NOMO-1 treated with dmso at 0.1 percent for 144 hours (cell line): Measurements from ENCODE around the gene XYLT1.
"Not testable (repeated sequence)": the region's sequence is repeated elsewhere in the genome, so short reads cannot be mapped to it uniquely, and the experiment has no call there.

Experiments
- DNase-seq: peaks from one replicate; lab custom pipeline; 2025; ENCODE audit not compliant: unreplicated experiment; lab: John Stamatoyannopoulos, UW

XYLT1 gene

DNA sequence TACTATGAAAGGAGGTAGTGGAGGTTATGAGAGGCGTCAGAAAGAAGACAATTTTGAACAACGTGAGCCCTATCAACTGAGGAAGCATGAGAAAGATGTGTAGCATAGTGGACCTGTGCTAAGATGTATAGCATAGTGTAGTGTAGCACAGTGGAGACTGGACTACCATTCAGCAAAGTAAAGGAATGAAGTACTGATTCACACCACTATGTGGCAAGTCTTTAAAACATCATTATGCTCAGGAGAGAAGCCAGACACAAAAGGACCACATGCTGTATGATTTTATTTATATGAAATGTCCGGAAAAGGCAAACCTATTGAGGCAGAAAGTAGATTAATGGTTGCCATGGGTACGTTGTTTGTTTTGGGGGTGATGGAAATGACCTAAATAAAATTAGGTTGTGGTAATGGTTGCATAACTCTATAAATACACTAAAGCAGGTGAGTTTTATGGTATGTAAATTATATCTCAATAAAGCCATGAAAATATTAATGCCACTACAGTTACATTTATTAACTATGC lies 20.4 kb upstream of the XYLT1 start:
- no peak for DNase-seq

- DNase-seq, result no peak
These were observed 17.7 kb upstream of the XYLT1 start for GRCh38 chr16:17488506-17488905.

DNA sequence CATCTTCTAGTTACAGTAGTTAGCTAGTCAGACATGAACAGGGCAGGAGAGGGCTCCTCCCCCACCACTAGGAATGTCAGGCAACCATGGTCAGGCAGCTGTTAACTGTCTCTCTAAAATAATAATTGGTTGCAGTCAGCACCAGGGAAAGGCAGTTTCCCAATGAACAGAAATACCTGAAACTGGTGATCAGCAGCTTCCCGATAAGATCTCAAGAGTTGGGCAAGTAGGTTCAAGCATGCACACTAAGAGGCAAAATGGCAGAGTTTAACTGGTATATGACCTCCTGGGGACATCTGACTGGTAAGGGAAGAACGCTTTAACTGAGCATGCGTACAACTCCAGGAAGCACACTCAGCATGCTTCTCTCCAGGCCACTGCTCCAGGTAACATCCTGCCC lies 12.6 kb upstream of the XYLT1 start:
- no peak for DNase-seq

DNA sequence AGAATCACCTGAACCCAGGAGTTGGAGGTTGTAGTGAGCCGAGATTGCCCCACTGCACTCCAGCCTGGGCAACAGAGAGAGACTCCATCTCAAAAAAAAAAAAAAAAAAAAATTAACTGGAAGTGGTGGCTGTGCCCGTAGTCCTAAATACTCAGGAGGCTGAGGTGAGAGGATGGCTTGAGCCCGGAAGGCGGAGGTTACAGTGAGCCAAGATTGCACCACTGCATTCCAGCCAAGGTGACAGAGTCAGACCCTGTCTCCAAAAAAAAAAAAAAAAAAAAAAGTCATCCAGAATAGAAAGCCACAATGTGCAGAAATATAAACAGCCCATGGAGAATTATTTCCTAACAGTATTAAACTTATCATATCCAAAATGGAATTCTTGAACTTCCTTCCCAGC lies 11.6 kb upstream of the XYLT1 start:
- DNase-seq, result not testable (repeated sequence)

DNA sequence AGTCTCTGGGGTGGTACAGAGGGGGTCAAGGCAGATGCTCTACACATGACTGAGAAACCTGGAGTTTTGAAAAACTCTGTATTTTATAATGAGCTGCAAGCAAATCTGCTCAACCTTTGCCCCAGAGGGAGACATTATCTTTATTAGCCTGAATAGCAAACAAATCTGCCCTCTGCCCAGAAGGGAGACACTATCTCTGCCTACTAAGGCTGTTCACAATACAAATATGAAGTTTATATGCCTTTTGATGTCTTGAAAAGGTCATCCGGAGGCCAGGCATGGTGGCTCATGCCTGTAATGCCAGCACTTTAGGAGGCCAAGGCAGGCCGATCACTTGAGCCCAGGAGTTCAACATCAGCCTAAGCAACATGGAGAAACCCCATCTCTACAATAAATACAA lies 11.0 kb upstream of the XYLT1 start:
- no peak for DNase-seq

DNA sequence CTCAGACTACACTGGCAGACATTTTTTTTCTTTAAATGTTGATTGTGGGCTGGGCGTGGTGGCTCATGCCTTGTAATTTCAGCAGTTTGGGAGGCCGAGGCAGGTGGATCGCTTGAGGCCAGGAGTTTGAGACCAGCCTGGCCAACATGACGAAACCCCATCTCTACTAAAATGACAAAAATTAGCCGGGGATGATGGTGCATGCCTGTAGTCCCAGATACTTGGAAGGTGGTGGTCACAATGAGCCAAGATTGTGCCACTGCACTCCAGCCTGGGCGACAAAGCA lies 6.4 kb upstream of the XYLT1 start:
- not testable (repeated sequence) for DNase-seq

DNA sequence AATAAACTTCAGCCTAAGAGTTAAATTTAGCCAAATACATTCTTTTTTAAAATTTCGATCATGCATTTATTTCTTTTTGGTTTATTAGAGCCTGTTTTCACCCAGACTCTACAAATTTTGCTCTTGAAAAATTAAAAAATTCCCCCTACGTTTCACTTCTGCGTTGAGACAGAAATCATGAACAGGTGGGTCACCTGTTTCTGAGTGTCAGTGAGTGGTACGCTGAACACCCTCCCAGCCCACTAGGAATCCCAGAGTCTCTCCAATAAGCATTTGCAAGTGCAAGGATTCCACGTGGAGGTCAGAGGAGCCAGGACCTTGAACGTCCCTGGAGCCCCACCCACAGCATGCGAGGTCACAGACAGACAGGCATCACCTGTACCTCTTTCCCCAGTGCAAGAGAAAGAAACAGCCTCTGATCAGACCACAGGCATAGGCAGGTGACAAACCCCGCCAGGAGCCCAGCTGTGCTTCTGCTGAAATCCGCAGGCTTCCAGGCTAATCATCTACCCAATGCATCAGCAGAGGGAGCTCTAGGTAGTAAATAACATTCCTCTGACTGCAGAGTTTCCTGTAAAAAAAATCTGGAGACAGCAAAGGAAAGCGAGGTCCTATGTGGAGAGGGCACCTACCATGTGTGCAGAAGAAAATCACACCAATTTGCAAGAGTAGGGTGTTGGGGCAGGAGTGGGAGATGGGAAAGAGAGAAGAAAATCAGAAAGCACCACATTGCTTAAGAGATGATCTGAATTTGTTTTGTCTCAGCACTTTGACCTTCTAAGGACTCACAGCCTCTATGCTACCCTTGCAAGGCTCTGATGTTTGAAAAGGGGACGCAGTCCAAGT lies 5.9 kb upstream of the XYLT1 start:
- no peak for DNase-seq

- DNase-seq, result no peak
These were observed 4.3 kb upstream of the XYLT1 start for GRCh38 chr16:17475104-17475503.

- no peak for DNase-seq
These were observed 3.8 kb upstream of the XYLT1 start for GRCh38 chr16:17474572-17474971.

- DNase-seq, result no peak
These were observed 3.3 kb upstream of the XYLT1 start for GRCh38 chr16:17474037-17474436.

DNA sequence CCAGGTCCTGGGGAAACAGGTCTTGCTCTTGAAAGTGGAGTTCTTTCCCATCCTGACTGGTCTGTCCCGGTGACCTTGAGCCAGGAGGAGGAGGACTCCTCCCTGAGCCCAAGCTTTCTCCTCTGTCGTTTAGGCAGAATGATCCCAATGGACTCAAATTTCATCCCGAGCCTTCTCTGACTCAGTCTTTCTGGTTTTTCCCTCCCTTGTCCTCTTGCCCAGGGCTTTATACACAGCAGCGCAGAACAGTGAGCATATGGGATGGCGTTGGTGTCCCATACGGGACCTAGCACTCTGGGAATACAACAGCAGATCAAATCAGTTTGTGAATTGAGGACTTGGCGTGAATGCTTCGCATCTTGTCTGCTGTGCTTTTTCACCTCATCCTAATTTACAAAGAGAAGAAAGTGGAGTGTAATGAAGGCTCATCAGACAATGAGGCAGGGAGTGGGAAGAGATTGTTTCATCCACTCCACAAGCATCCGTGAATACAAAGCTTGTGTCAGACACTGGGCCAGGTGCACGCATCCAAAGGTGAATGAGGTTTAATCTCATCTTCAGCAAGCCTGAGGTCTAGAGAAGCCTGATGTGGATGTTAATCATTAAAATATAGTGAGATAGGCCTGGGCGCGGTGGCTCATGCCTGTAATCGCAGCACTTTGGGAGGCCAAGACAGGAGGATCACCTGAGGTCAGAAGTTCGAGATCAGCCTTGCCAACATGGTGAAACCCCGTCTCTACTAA lies 1.1 kb upstream of the XYLT1 start:
- no peak for DNase-seq

- DNase-seq, result no peak
These were observed 415 bp downstream of the XYLT1 start for GRCh38 chr16:17470182-17470907.

GRCh38 chr16:17469741-17470181 lies 999 bp downstream of the XYLT1 start:
- no peak for DNase-seq

DNA sequence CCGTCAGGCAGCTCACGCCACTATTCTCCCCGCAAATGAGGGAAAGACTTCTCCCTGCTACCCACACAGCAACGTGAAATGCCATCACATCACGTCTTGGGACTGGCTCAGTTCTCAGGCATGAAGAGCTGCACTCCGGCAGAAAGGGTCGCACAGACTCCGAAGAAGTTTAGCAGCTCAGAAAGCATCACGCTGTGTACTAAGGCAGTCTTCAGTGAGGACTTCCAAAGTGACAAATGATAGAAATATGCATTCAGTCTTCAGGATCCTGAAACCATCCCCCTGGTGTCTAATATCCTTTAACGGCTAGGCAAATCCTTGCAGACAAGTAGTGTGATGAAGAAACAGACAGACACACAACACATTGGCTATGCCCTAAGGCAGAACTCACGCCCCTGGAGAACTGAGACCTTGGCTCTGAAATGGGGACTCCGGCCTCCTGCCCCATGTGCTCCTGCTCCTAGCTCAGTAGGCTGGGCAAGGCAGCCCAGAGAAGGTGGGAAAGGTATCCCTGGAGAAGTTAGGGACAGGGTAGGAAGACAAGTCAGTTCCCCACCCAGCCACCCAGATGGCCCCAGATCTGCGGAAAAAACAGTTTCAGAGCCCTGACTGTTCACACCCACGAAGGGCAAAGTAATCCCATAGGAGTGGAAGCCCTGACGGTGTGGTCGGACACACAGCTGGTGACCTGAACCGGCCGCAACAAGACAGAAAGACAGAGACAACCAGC lies 1.6 kb downstream of the XYLT1 start:
- no peak for DNase-seq

DNA sequence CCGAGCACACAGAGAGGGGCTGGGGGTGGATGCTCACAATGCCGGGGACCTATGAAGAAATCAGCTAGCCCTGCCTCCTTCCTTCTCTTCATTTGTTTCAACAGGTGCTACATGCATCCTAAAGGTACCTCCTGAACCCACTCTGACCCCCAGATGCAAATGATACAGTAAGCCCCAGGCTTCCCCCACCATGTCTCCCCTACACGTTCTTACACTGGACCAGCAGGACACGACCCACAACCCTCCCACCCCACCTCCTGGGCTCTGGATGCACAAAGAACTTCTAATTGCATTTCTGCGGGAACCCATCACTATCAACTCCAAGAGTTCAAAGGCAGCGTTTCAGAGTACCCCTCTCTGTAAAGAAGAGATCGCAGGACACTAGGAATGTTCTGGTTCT lies 2.1 kb downstream of the XYLT1 start:
- no peak for DNase-seq

DNA sequence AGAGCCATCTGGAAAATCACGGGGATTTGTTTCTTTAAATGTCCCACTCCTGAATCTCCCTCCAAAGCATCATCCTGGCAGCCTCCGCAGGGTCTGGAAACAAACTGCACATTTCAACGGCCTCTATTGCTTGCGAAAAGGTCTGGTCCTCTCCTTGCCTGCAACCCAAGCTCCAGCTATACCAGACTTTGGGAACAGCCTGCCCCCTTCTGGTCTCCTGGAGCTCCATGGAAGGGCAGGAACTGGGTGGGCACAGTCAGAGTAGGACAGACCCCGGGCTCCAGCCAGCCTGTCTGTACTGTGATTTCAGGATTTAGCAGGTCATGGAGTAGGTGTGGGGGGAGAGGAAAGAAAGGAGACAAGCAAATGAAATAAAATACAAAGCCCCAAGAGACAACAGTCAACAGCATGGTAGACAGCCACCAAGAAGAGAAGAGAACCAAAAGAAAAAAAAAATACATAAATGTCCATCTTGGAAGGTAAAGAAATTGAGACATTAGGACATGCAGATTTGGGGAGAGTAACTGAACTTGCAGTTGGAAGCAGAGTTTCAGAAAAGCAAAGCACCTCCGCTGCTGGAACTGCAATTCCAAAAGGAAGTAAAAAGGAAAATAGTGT lies 2.7 kb downstream of the XYLT1 start:
- peak; percentile 25 for DNase-seq

- DNase-seq, result no peak
These were observed 3.9 kb downstream of the XYLT1 start for GRCh38 chr16:17466876-17467275.

DNA sequence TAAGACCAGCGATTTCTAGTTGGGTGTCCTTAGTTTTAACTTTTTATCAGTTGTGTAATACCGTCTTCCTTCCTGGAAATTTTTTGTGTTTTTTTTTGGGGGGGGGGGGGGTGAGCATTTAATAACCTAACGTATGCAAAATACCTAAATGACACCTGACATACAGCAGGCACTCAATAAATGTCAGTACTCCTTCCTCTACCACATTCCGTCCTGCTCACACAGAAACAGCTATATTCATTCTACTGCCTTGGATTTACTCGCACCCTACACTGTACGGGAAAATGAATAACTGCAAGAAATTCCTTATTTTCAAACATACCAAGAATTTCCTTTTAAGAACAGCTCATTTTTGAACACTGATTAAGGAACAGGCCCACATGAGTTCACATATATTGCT lies 5.3 kb downstream of the XYLT1 start:
- no peak for DNase-seq

DNA sequence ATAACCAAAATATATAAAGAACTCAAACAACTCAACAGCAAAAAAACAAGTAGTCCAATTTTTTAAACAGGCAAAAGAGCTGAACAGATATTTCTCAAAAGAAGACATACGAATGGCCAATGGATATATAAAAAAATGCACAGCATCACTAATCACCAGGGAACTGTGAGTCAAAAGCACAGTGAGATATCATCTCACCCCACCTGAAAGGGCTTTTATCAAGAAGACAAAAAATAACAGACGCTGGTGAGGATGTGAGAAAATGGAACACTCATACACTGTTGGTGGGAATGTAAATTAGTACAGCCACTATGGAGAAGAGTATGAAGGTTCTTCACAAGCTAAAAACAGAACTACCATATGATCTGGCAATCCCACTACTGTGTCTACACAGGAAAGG lies 7.4 kb downstream of the XYLT1 start:
- no peak for DNase-seq

- peak; percentile 60 for DNase-seq
These were observed 8.6 kb downstream of the XYLT1 start for GRCh38 chr16:17461951-17462729.
